Heart left ventricle (tissue), 16 donors: ENCODE measurements around the gene MARS1. TPM values are rescaled to one million over a fixed set of nuclear protein-coding genes. Genes with fewer than 3 reads are reported as not detected.
A peak's percentile ranks its signal among the peaks of the same experiment; 100 is the strongest.

Source experiments
- ATAC-seq, 4 donors: fragments of 200-7000 bp; cut with Tn5 transposase; one replicate each; pipeline ENCODE4 v1.9.1; 2020 to 2022; ENCODE audit warnings: moderate library complexity in 4 of 4, mild to moderate bottlenecking in 3 of 4, moderate number of reproducible peaks in 1 of 4
- DNase-seq, 5 donors: peaks; one replicate each; pipeline ENCODE4 v3.0.0-alpha.2; 2020
- H3K27ac ChIP-seq, 12 donors: fragments of 200-600 bp; sonication (generic) in 4 of 12; one replicate each; pipeline versions ENCODE4 v1.5.0 to v1.8.0; 2016 to 2022; ENCODE audit warnings: mild to moderate bottlenecking in 2 of 12
- H3K27me3 ChIP-seq, 9 donors: fragments of 200-600 bp; sonication (generic) in 2 of 9; one replicate each; pipeline versions ENCODE4 v1.5.1 to v1.8.0; 2016 to 2022; ENCODE audit warnings: mild to moderate bottlenecking in 3 of 9
- H3K36me3 ChIP-seq, 9 donors: fragments of 200-600 bp; sonication (generic) in 2 of 9; one replicate each; pipeline versions ENCODE4 v1.5.0 to v1.8.0; 2018 to 2022; ENCODE audit warnings: mild to moderate bottlenecking in 2 of 9
- H3K4me1 ChIP-seq, 12 donors: fragments of 200-600 bp; sonication (generic) in 4 of 12; one replicate each; pipeline versions ENCODE4 v1.5.0 to v1.8.0; 2016 to 2022; ENCODE audit warnings: mild to moderate bottlenecking in 3 of 12
- H3K4me3 ChIP-seq, 12 donors: fragments of 200-600 bp; sonication (generic) in 4 of 12; one replicate each; pipeline versions ENCODE4 v1.5.0 to v1.8.0; 2017 to 2022; ENCODE audit warnings: mild to moderate bottlenecking in 9 of 12, moderate library complexity in 4 of 12
- H3K9me3 ChIP-seq, 12 donors: fragments of 200-600 bp; sonication (generic) in 4 of 12; one replicate each; pipeline versions ENCODE4 v1.5.0 to v1.8.0; 2016 to 2022; ENCODE audit warnings: mild to moderate bottlenecking in 1 of 12
- POLR2A ChIP-seq, 2 donors: fragments of 450-650 bp; IDR thresholded peaks; one replicate each; pipeline ENCODE4 v1.6.1; 2017; ENCODE audit warnings: antibody characterized with exemption in 2 of 2, mild to moderate bottlenecking in 2 of 2, moderate library complexity in 2 of 2
- WGBS, 4 donors: extraction: QIAGEN DNeasy Blood & Tissue Kit in 2 of 4; methylation state at CpG; one replicate each; pipeline versions ENCODE4 v1.1.5 to v1.1.7; 2013 to 2018; 5-methylcytosine and 5-hydroxymethylcytosine counted together
- intact Hi-C, 10 donors: fragments of 100-400 bp; cut with DNase I; formaldehyde crosslinking; loops; one replicate each; pipeline versions ENCODE4 v1.11.1 to v1.14.2; 2022
- polyA plus RNA-seq, 2 donors: library from polyadenylated mRNA; stranded (reverse); fragments of 200-250 nt; gene quantifications; one replicate each; pipeline ENCODE4 v1.2.3, GENCODE V29; 2013
- total RNA-seq, 9 donors: library from RNA; depleted of rRNA in 2 of 9; stranded (reverse); fragments of >200 nt in 2 of 9; fragmentation: NEBNext Ultra II Directional in 3 of 9; extraction: Animal tissue kit (Norgen Biotek cat#: 25700) in 3 of 9; gene quantifications; one replicate each; pipeline versions ENCODE4 v1.1.0 to v1.2.4, GENCODE V29; 2016 to 2023
- TF ChIP-seq, protein P1 (sequence below), 12 donors: fragments of 200-600 bp; sonication (generic) in 4 of 12; IDR thresholded peaks; one replicate each; pipeline versions ENCODE4 v1.5.0 to v1.8.0; 2018 to 2022; ENCODE audit warnings: antibody characterized with exemption in 12 of 12, mild to moderate bottlenecking in 5 of 12
- donor health status: ischemic (EF 13 %, LVEDD 7.1; RV severe dilation, severe dysfunction).
- donor health status: healthy with polysubstance abuse.
- donor health status: DM: no; HTN: yes; CAD: no.
- donor health status: DM: no; HTN: no; CAD: no.
- donor health status: ischemic (EF 25% LVEDD 6.9; RV normal size, moderate dysfunction).
- donor health status: ischemic (EF 25% LVEDD 5.7; RV mildly dilated, moderate dysfunction).
- donor health status: healthy.
- donor health status: DM: yes; HTN: yes; CAD: no.
- donor health status: ischemic (EF 35%, LVEDD 5.7; RV mildly dilated, moderate dysfunction).
- donor health status: nonischemic (EF 11% LVEDD 7.7; RV severe dilation, severe dysfunction).
- donor health status: DM: yes; HTN: yes; CAD: no.
- donor health status: PGD.
- donor health status: ischemic (EF 29% LVEDD 5.4; RV normal size, mild dysfunction).
- donor health status: nonischemic (EF 23%, LVEDD 6.1; RV moderate dilation, normal function).

MARS1 gene
- total and polyA plus RNA-seq, 11 donors: 36.8 to 109 (median 74.9) TPM

GRCh38 chr12:57524814-57525614, 37.1 kb downstream of the MARS1 start:
- Histone ChIP-seq H3K9me3 (no peaks in the 10 kb centered on the region), H3K36me3 (peaks cover 0 to 62% (median 56%) of the 10 kb centered on the region in 9 donors), H3K27me3 (no peaks in the 10 kb centered on the region), H3K4me1 (peaks cover 0 to 40% (median 35%) of the 10 kb centered on the region in 12 donors), H3K27ac (peak overlapping the region in 1 of 12 donors; percentile 99), H3K4me3 (no peak overlapping the region)
- no peak for TF ChIP-seq POLR2A (IDR thresholded peaks at IDR 0.05)
- TF ChIP-seq, protein P1, sequence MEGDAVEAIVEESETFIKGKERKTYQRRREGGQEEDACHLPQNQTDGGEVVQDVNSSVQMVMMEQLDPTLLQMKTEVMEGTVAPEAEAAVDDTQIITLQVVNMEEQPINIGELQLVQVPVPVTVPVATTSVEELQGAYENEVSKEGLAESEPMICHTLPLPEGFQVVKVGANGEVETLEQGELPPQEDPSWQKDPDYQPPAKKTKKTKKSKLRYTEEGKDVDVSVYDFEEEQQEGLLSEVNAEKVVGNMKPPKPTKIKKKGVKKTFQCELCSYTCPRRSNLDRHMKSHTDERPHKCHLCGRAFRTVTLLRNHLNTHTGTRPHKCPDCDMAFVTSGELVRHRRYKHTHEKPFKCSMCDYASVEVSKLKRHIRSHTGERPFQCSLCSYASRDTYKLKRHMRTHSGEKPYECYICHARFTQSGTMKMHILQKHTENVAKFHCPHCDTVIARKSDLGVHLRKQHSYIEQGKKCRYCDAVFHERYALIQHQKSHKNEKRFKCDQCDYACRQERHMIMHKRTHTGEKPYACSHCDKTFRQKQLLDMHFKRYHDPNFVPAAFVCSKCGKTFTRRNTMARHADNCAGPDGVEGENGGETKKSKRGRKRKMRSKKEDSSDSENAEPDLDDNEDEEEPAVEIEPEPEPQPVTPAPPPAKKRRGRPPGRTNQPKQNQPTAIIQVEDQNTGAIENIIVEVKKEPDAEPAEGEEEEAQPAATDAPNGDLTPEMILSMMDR (IDR thresholded peaks at IDR 0.05): no peak
- ATAC-seq (no peak), DNase-seq (no peak)
- intact Hi-C loops: no loop called here
- WGBS, 4 donors: 58 to 71% (median 69%) methylated on average over 11 of the region's 11 CpGs

DNA sequence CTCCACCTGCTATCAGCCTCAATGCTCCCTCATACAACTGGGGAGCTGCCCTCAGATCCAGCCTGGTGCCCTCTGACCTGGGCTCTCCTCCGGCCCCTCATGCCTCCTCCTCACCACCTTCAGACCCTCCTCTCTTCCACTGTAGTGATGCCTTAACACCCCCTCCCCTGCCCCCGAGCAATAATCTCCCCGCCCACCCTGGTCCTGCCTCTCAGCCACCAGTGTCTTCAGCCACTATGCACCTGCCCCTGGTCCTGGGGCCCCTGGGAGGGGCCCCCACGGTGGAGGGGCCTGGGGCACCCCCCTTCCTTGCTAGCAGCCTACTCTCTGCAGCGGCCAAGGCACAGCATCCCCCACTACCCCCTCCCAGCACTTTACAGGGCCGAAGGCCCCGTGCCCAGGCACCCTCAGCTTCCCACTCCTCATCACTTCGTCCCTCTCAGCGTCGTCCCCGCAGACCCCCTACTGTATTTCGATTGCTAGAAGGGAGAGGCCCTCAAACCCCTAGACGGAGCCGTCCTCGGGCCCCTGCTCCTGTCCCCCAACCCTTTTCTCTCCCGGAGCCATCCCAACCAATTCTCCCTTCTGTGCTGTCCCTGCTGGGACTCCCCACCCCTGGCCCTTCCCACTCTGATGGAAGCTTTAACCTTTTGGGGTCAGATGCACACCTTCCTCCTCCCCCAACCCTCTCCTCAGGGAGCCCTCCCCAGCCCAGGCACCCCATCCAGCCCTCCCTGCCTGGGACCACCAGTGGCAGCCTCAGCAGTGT, 37.9 kb downstream of the MARS1 start:
- TF ChIP-seq, protein P1 (IDR thresholded peaks at IDR 0.05): no peak
- TF ChIP-seq POLR2A (IDR thresholded peaks at IDR 0.05): no peak
- ATAC-seq (no peak), DNase-seq (no peak)
- 81 to 85% (median 83%) methylated on average over 14 to 16 of the region's 16 CpGs for WGBS, 4 donors
- intact Hi-C loops: no loop called here
- Histone ChIP-seq H3K27ac (no peak overlapping the region), H3K4me1 (peaks cover 0 to 39% (median 35%) of the 10 kb centered on the region in 12 donors), H3K9me3 (no peaks in the 10 kb centered on the region), H3K27me3 (no peaks in the 10 kb centered on the region), H3K4me3 (no peak overlapping the region), H3K36me3 (peaks cover 0 to 70% (median 64%) of the 10 kb centered on the region in 9 donors)

- H3K36me3 ChIP-seq: peaks cover 0 to 78% (median 72%) of the 10 kb centered on the region in 9 donors
- H3K4me3 ChIP-seq: no peak overlapping the region
- no peaks in the 10 kb centered on the region for H3K27me3 ChIP-seq
- peak overlapping the region in 1 of 12 donors; percentile 1 for H3K27ac ChIP-seq
- ATAC-seq (no peak), DNase-seq (no peak)
- intact Hi-C loops: no loop called here
- TF ChIP-seq POLR2A (IDR thresholded peaks at IDR 0.05): no peak
- 73 to 83% (median 77%) methylated on average over 3 to 4 of the region's 4 CpGs for WGBS, 4 donors
- peaks cover 0 to 31% (median 28%) of the 10 kb centered on the region in 12 donors for H3K4me1 ChIP-seq
- no peaks in the 10 kb centered on the region for H3K9me3 ChIP-seq
These were observed 38.7 kb downstream of the MARS1 start for GRCh38 chr12:57526477-57527126.

DNA sequence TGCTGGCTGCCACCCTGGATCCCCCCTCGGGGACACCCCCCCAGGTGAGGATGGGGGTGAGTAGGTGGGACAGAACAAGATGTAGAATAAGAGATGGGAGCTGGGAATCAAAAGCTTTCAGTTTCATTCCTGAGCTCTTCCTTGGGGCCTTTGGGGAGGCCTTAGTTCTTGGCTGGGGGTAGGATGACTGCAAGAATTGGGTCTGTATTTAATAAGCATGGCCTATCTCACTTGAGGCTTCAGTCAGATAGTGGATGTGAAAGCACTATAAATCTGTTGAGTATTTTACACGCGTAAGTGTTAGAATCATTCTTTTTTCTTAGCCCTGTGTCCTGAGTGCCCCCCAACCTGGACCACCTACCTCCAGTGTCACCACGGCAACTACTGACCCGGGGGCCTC, 39.3 kb downstream of the MARS1 start:
- intact Hi-C loops: no loop called here
- peaks cover 0 to 83% (median 78%) of the 10 kb centered on the region in 9 donors for H3K36me3 ChIP-seq
- no peaks in the 10 kb centered on the region for H3K27me3 ChIP-seq
- DNase-seq: no peak
- no peak overlapping the region for H3K27ac ChIP-seq
- H3K4me3 ChIP-seq: no peak overlapping the region
- peaks cover 0 to 25% (median 22%) of the 10 kb centered on the region in 12 donors for H3K4me1 ChIP-seq
- no peaks in the 10 kb centered on the region for H3K9me3 ChIP-seq
- WGBS, 4 donors: 76 to 81% (median 80%) methylated on average over 5 of the region's 5 CpGs
- TF ChIP-seq POLR2A (IDR thresholded peaks at IDR 0.05): no peak
- TF ChIP-seq, protein P1 (IDR thresholded peaks at IDR 0.05): no peak
- no peak for ATAC-seq
